Astrocyte (in vitro differentiated cells and primary cell): ENCODE data around the gene RASGRP1. TPM values are rescaled to one million over a fixed set of nuclear protein-coding genes. Genes with fewer than 3 reads are reported as not detected.

Source experiments
- DNase-seq: peaks from one replicate; pipeline ENCODE4 v3.0.0-alpha.2; 2010; ENCODE audit warnings: low read depth
- FAIRE-seq: peaks from 2 replicates; lab custom pipeline; 2011; peaks lifted over from hg19 to GRCh38; lab: Jason Lieb, UNC
- H2AFZ ChIP-seq: 2 replicates; pipeline ENCODE4 v1.6.0; 2012; ENCODE audit warnings: low read depth, low read length, inconsistent platforms
- H3K27ac ChIP-seq: 2 replicates; pipeline ENCODE4 v1.5.1; 2011; ENCODE audit warnings: low read depth, low read length, inconsistent platforms
- H3K27me3 ChIP-seq: 2 replicates; pipeline ENCODE4 v1.6.0; 2011; ENCODE audit warnings: low read length, inconsistent platforms; ENCODE audit not compliant: insufficient read depth
- H3K36me3 ChIP-seq: 2 replicates; pipeline ENCODE4 v1.5.1; 2011; ENCODE audit warnings: low read length, inconsistent platforms; ENCODE audit not compliant: insufficient read depth
- H3K4me1 ChIP-seq: 2 replicates; pipeline ENCODE4 v1.5.1; 2011; ENCODE audit warnings: low read length, inconsistent platforms; ENCODE audit not compliant: insufficient read depth
- H3K4me2 ChIP-seq: 2 replicates; pipeline ENCODE4 v1.6.0; 2012; ENCODE audit warnings: low read length, inconsistent platforms
- H3K4me3 ChIP-seq: 2 replicates; pipeline ENCODE4 v1.5.1; 2011; ENCODE audit warnings: low read depth, mild to moderate bottlenecking, low read length, inconsistent platforms; ENCODE audit not compliant: insufficient read depth
- H3K79me2 ChIP-seq: 2 replicates; pipeline ENCODE4 v1.6.0; 2012; ENCODE audit warnings: mild to moderate bottlenecking, low read length, inconsistent platforms; ENCODE audit not compliant: insufficient read depth
- H3K9ac ChIP-seq: 2 replicates; pipeline ENCODE4 v1.6.0; 2012; ENCODE audit warnings: mild to moderate bottlenecking, low read length, inconsistent platforms
- H3K9me3 ChIP-seq: 2 replicates; pipeline ENCODE4 v1.5.1; 2012; ENCODE audit warnings: low read depth, mild to moderate bottlenecking, low read length, inconsistent platforms; ENCODE audit not compliant: insufficient read depth
- H4K20me1 ChIP-seq: 2 replicates; pipeline ENCODE4 v1.6.0; 2012; ENCODE audit warnings: low read length, inconsistent platforms; ENCODE audit not compliant: insufficient read depth
- H3K27ac Mint-ChIP-seq: one replicate; pipeline ENCODE4 v1.8.0; 2021; ENCODE audit warnings: mild to moderate bottlenecking, mixed read lengths; ENCODE audit not compliant: unreplicated experiment
- H3K27me3 Mint-ChIP-seq: one replicate; pipeline ENCODE4 v1.8.0; 2021; ENCODE audit warnings: low read depth, mixed read lengths; ENCODE audit not compliant: unreplicated experiment
- H3K36me3 Mint-ChIP-seq: one replicate; pipeline ENCODE4 v1.8.0; 2021; ENCODE audit warnings: low read depth, mixed read lengths; ENCODE audit not compliant: unreplicated experiment
- H3K4me1 Mint-ChIP-seq: one replicate; pipeline ENCODE4 v1.8.0; 2021; ENCODE audit warnings: low read depth, mixed read lengths; ENCODE audit not compliant: unreplicated experiment
- H3K4me3 Mint-ChIP-seq: one replicate; pipeline ENCODE4 v1.8.0; 2021; ENCODE audit warnings: mild to moderate bottlenecking, moderate library complexity, mixed read lengths; ENCODE audit not compliant: unreplicated experiment
- H3K9me3 Mint-ChIP-seq: one replicate; pipeline ENCODE4 v1.8.0; 2021; ENCODE audit warnings: mild to moderate bottlenecking, mixed read lengths; ENCODE audit not compliant: unreplicated experiment
- CTCF ChIP-seq: IDR thresholded peaks from 2 replicates; pipeline ENCODE4 v1.5.1; 2011; ENCODE audit warnings: low read depth, mild to moderate bottlenecking, inconsistent platforms, low read length, moderate library complexity; ENCODE audit not compliant: insufficient read depth
- EZH2 ChIP-seq: IDR thresholded peaks from 2 replicates; pipeline ENCODE4 v1.6.1; 2012; ENCODE audit warnings: mild to moderate bottlenecking, low read length, inconsistent platforms; ENCODE audit not compliant: insufficient read depth
- total RNA-seq: library from RNA; stranded (reverse); gene quantifications from 2 replicates; pipeline ENCODE4 v1.2.1, GENCODE V29; 2021

RASGRP1 gene
- total RNA-seq, 1 donor from 2014 or later = 1.4 TPM

GRCh38 chr15:38555686-38556334 lies 8.8 kb downstream of the RASGRP1 start:
- no peaks in the 10 kb centered on the region for H3K9me3 Mint-ChIP-seq
- no peaks in the 10 kb centered on the region for H3K9me3 ChIP-seq
- no peaks in the 10 kb centered on the region for H3K27me3 ChIP-seq
- peaks cover 11% of the 10 kb centered on the region for H3K4me1 ChIP-seq
- no peak overlapping the region for H3K9ac ChIP-seq
- no peaks in the 10 kb centered on the region for H3K79me2 ChIP-seq
- H3K4me3 ChIP-seq = no peak overlapping the region
- no peaks in the 10 kb centered on the region for H3K36me3 ChIP-seq
- H3K4me2 ChIP-seq = peak overlapping the region; percentile 2
- peak overlapping the region; percentile 87 for H3K27ac Mint-ChIP-seq
- no peaks in the 10 kb centered on the region for H3K36me3 Mint-ChIP-seq
- no peak overlapping the region for H3K4me3 Mint-ChIP-seq
- H3K4me1 Mint-ChIP-seq = peaks cover 43% of the 10 kb centered on the region
- no peak overlapping the region for H2AFZ ChIP-seq
- H3K27me3 Mint-ChIP-seq = peaks cover 6% of the 10 kb centered on the region
- TF ChIP-seq CTCF = no peak
- no peak for TF ChIP-seq EZH2
- FAIRE-seq = peak; percentile 29
- H4K20me1 ChIP-seq = no peaks in the 10 kb centered on the region
- peak overlapping the region; percentile 23 for H3K27ac ChIP-seq
- DNase-seq = peak; percentile 90

- H3K27ac Mint-ChIP-seq = peak overlapping the region; percentile 41
- no peaks in the 10 kb centered on the region for H3K9me3 ChIP-seq
- H3K9me3 Mint-ChIP-seq = no peaks in the 10 kb centered on the region
- no peaks in the 10 kb centered on the region for H3K79me2 ChIP-seq
- no peak overlapping the region for H3K4me3 Mint-ChIP-seq
- no peak for TF ChIP-seq CTCF
- H3K4me3 ChIP-seq = no peak overlapping the region
- peak overlapping the region; percentile 26 for H3K27ac ChIP-seq
- DNase-seq = peak; percentile 67
- H3K4me2 ChIP-seq = no peak overlapping the region
- no peak overlapping the region for H3K9ac ChIP-seq
- H3K27me3 ChIP-seq = no peaks in the 10 kb centered on the region
- H3K36me3 Mint-ChIP-seq = no peaks in the 10 kb centered on the region
- no peak for FAIRE-seq
- no peaks in the 10 kb centered on the region for H3K36me3 ChIP-seq
- no peak overlapping the region for H2AFZ ChIP-seq
- no peaks in the 10 kb centered on the region for H3K27me3 Mint-ChIP-seq
- no peaks in the 10 kb centered on the region for H4K20me1 ChIP-seq
- peaks cover 11% of the 10 kb centered on the region for H3K4me1 ChIP-seq
- H3K4me1 Mint-ChIP-seq = peaks cover 46% of the 10 kb centered on the region
These were observed 10.3 kb downstream of the RASGRP1 start for GRCh38 chr15:38554354-38554753.

GRCh38 chr15:38553071-38553470 lies 11.5 kb downstream of the RASGRP1 start:
- Histone ChIP-seq H3K4me2 (no peak overlapping the region), H3K79me2 (no peaks in the 10 kb centered on the region), H4K20me1 (no peaks in the 10 kb centered on the region), H3K4me1 (peaks cover 11% of the 10 kb centered on the region), H3K36me3 (no peaks in the 10 kb centered on the region), H3K4me3 (no peak overlapping the region), H3K9ac (no peak overlapping the region), H3K9me3 (no peaks in the 10 kb centered on the region), H3K27ac (no peak overlapping the region), H2AFZ (no peak overlapping the region), H3K27me3 (no peaks in the 10 kb centered on the region)
- Mint-ChIP-seq H3K4me3 (no peak overlapping the region), H3K4me1 (peaks cover 41% of the 10 kb centered on the region), H3K36me3 (no peaks in the 10 kb centered on the region), H3K27ac (no peak overlapping the region), H3K27me3 (no peaks in the 10 kb centered on the region), H3K9me3 (no peaks in the 10 kb centered on the region)
- no peak for DNase-seq
- FAIRE-seq = no peak
- no peak for TF ChIP-seq EZH2
- TF ChIP-seq CTCF = no peak
